ENCODE results near the gene ST6GALNAC1.

The ST6GALNAC1 gene

DNA sequence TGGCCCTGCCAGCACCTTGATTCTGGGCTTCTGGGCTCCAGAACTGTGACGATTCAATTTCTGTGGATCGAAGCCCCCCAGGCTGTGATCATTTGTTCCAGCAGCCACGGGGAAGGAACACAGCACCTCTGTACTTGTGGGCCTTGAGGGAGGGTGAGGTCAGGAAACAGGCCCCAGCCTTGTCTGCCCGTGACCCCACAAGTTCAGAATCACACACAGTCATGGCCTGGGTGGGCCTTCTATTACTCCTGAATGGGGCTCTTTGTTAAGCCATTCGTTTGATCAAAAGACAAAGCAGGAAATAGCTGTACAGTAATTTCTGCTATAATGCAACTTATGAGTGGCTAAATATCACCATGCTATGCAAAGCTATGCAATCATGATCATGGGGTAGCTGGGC lies 68.0 kb downstream of the ST6GALNAC1 start:
- no peak for DNase-seq
